Measurements from ENCODE around the gene SEMA3B. TPM values are rescaled to one million over a fixed set of nuclear protein-coding genes. Genes with fewer than 3 reads are reported as not detected.

SEMA3B gene
- total RNA-seq, 4 donors from 2014 or later: 2.4 to 13.7 (median 7.0) TPM

GRCh38 chr3:50233176-50233575 is 35.8 kb upstream of the SEMA3B start:
- no peak for TF ChIP-seq CTCF (IDR thresholded peaks at IDR 0.05; ENCODE audit: low read depth)

- TF ChIP-seq CTCF (IDR thresholded peaks at IDR 0.05; ENCODE audit: low read depth): no peak
Observed at GRCh38 chr3:50235716-50236483, 33.0 kb upstream of the SEMA3B start, which contains the start of gene GNAI2. TSS of gene GNAI2 (plus strand) at chr3:50236204. CDS start at chr3:50236336, 132 bp downstream.

- TF ChIP-seq CTCF (IDR thresholded peaks at IDR 0.05; ENCODE audit: low read depth): no peak
Observed at GRCh38 chr3:50236484-50237132, 32.3 kb upstream of the SEMA3B start.

- no peak for TF ChIP-seq CTCF (IDR thresholded peaks at IDR 0.05; ENCODE audit: low read depth)
Observed at GRCh38 chr3:50237133-50237651, 31.8 kb upstream of the SEMA3B start.

GRCh38 chr3:50237754-50238548 is 31.0 kb upstream of the SEMA3B start:
- no peak for TF ChIP-seq CTCF (IDR thresholded peaks at IDR 0.05; ENCODE audit: low read depth)

- no peak for TF ChIP-seq CTCF (IDR thresholded peaks at IDR 0.05; ENCODE audit: low read depth)
Observed at GRCh38 chr3:50238549-50239026, 30.4 kb upstream of the SEMA3B start.
